Testis (tissue), 2 donors: ENCODE measurements around the gene CDK11B.

ENCODE experiments used
- CTCF ChIP-seq, 3 experiments: fragments of 450-650 bp in 2 of 3; fragments of 200-600 bp in 1 of 3; sonication (generic) in 1 of 3; IDR thresholded peaks; one replicate each; pipeline ENCODE4 v1.5.1; 2016 to 2019; ENCODE audit warnings: antibody characterized with exemption in 3 of 3, mild to moderate bottlenecking in 2 of 3, moderate library complexity in 1 of 3
- POLR2A ChIP-seq: fragments of 450-650 bp; IDR thresholded peaks from one replicate; pipeline ENCODE4 v1.6.1; 2017; ENCODE audit warnings: antibody characterized with exemption, mild to moderate bottlenecking, moderate library complexity

GRCh38 chr1:1602304-1602967 lies 56.4 kb downstream of the CDK11B start:
- TF ChIP-seq CTCF (IDR thresholded peaks at IDR 0.05) (no peak), POLR2A (no peak)
